Activated naive CD8-positive, alpha-beta T cell (primary cell): ENCODE data around the gene KCNJ12.
"Not testable (repeated sequence)": the region's sequence is repeated elsewhere in the genome, so short reads cannot be mapped to it uniquely, and the experiment has no call there.

Experiments
- H3K27ac Mint-ChIP-seq: one replicate; pipeline ENCODE4 v1.8.0; 2021; ENCODE audit warnings: mixed read lengths
- H3K27me3 Mint-ChIP-seq: one replicate; pipeline ENCODE4 v1.8.0; 2021; ENCODE audit warnings: mixed read lengths
- H3K36me3 Mint-ChIP-seq: one replicate; pipeline ENCODE4 v1.8.0; 2021; ENCODE audit warnings: mixed read lengths
- H3K4me1 Mint-ChIP-seq: one replicate; pipeline ENCODE4 v1.8.0; 2021; ENCODE audit warnings: low read depth, mixed read lengths
- H3K4me3 Mint-ChIP-seq: one replicate; pipeline ENCODE4 v1.8.0; 2021; ENCODE audit warnings: mild to moderate bottlenecking, mixed read lengths
- H3K9me3 Mint-ChIP-seq: one replicate; pipeline ENCODE4 v1.8.0; 2021; ENCODE audit warnings: low read depth, mixed read lengths

The KCNJ12 gene

GRCh38 chr17:21385281-21385845 lies 9.2 kb downstream of the KCNJ12 start:
- Mint-ChIP-seq H3K9me3 (no peaks in the 10 kb centered on the region), H3K27ac (no peak overlapping the region), H3K36me3 (no peaks in the 10 kb centered on the region), H3K4me3 (no peak overlapping the region), H3K4me1 (no peaks in the 10 kb centered on the region), H3K27me3 (no peaks in the 10 kb centered on the region)

DNA sequence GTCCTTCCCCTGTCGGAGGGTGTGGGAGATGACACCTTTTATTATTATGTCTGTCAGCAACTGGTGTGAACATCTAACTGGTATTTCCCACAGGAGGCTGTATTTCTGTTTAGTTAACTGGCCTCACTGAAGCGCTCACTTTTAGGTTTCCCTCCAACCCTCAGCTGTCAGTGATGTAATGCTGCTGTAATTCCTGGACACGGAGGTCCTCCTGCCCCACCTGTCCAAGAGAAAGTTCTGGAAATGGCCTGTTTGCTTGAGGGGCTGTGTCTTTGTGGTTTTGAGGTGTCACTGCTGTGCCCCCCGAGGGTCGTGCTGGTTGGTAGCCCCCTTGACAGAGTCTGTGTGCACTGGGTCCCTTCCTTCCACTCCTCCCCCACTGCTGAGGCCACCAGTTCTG lies 11.5 kb downstream of the KCNJ12 start:
- Mint-ChIP-seq H3K9me3 (no peaks in the 10 kb centered on the region), H3K4me3 (no peak overlapping the region), H3K36me3 (no peaks in the 10 kb centered on the region), H3K27me3 (no peaks in the 10 kb centered on the region), H3K4me1 (no peaks in the 10 kb centered on the region), H3K27ac (no peak overlapping the region)

DNA sequence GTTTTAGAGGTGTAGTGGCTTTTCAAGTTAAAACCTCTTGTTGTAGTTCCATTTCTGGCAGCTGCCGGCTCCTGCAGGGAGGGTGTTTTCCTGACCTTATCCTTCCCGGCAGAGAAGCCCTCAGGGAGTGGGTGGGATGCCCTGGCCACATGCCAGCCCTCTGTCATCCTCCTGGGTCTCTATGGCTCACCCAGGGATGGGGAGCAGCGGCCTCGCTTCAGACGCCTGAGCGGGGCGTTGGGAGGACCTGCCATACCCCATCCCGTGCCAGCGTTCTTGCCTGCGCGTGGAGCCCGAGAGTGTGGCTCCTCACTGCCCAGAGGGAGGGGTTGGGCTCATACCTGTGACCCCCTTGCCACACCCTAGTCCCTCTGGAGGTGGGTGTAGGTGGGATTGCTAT lies 11.9 kb downstream of the KCNJ12 start:
- Mint-ChIP-seq H3K4me3 (no peak overlapping the region), H3K36me3 (no peaks in the 10 kb centered on the region), H3K4me1 (no peaks in the 10 kb centered on the region), H3K27ac (no peak overlapping the region), H3K27me3 (no peaks in the 10 kb centered on the region), H3K9me3 (no peaks in the 10 kb centered on the region)

- H3K4me3 Mint-ChIP-seq: no peak overlapping the region
- no peaks in the 10 kb centered on the region for H3K36me3 Mint-ChIP-seq
- H3K4me1 Mint-ChIP-seq: no peaks in the 10 kb centered on the region
- no peaks in the 10 kb centered on the region for H3K9me3 Mint-ChIP-seq
- no peaks in the 10 kb centered on the region for H3K27me3 Mint-ChIP-seq
- H3K27ac Mint-ChIP-seq: no peak overlapping the region
These were observed 12.8 kb downstream of the KCNJ12 start for GRCh38 chr17:21388944-21389343.

GRCh38 chr17:21389394-21389793 lies 13.2 kb downstream of the KCNJ12 start:
- Mint-ChIP-seq H3K36me3 (no peaks in the 10 kb centered on the region), H3K9me3 (no peaks in the 10 kb centered on the region), H3K27ac (no peak overlapping the region), H3K27me3 (no peaks in the 10 kb centered on the region), H3K4me3 (no peak overlapping the region), H3K4me1 (no peaks in the 10 kb centered on the region)

DNA sequence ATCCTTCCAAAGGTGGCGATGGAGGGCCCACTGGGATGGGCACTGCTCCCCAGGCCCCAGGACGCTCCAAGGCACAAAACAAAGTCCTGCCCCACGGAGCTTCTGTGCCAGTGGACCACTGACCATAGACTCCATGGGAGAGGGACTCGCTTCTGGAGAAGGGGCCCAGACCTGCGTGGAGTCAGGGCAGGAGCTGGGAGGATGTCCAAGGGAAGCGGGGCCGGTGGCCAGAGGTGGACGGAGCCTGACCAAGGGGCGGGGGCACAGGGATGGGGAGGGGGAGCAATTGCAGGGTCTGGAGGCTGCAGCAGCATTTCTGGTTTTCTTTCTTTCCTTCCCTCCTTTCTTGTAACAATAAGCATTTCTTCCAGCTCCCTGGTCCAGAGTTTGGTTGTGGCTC lies 14.1 kb downstream of the KCNJ12 start:
- no peaks in the 10 kb centered on the region for H3K9me3 Mint-ChIP-seq
- no peaks in the 10 kb centered on the region for H3K27me3 Mint-ChIP-seq
- H3K4me3 Mint-ChIP-seq: no peak overlapping the region
- H3K36me3 Mint-ChIP-seq: no peaks in the 10 kb centered on the region
- H3K27ac Mint-ChIP-seq: no peak overlapping the region
- no peaks in the 10 kb centered on the region for H3K4me1 Mint-ChIP-seq

GRCh38 chr17:21392266-21392665 lies 16.1 kb downstream of the KCNJ12 start:
- H3K36me3 Mint-ChIP-seq: no peaks in the 10 kb centered on the region
- no peaks in the 10 kb centered on the region for H3K4me1 Mint-ChIP-seq
- H3K27me3 Mint-ChIP-seq: no peaks in the 10 kb centered on the region
- no peak overlapping the region for H3K27ac Mint-ChIP-seq
- H3K4me3 Mint-ChIP-seq: no peak overlapping the region
- no peaks in the 10 kb centered on the region for H3K9me3 Mint-ChIP-seq

GRCh38 chr17:21394265-21394664 lies 18.1 kb downstream of the KCNJ12 start:
- no peaks in the 10 kb centered on the region for H3K9me3 Mint-ChIP-seq
- no peak overlapping the region for H3K4me3 Mint-ChIP-seq
- H3K36me3 Mint-ChIP-seq: no peaks in the 10 kb centered on the region
- H3K27me3 Mint-ChIP-seq: no peaks in the 10 kb centered on the region
- H3K27ac Mint-ChIP-seq: no peak overlapping the region
- no peaks in the 10 kb centered on the region for H3K4me1 Mint-ChIP-seq

DNA sequence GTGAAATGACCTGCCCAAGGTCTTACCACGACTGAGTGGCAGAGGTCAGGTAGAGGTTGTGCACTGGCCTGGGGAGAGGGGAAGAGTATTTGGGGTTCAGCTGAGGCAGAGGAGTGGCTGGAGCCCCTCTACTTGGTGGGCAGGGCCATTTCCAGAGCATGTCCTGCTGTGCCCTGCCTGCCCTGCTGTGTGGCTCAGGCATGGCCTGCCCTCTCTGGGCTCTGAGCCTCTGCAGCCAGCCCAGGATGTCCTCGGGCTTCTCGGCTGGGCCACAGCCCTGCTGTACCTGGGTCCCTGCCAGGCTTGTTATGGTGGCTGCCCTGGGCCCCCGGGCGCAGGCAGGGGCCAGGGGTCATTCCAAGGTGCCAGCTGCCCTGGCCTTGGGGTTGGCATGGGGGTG lies 19.6 kb downstream of the KCNJ12 start:
- Mint-ChIP-seq H3K36me3 (no peaks in the 10 kb centered on the region), H3K27ac (no peak overlapping the region), H3K27me3 (no peaks in the 10 kb centered on the region), H3K9me3 (no peaks in the 10 kb centered on the region), H3K4me3 (no peak overlapping the region), H3K4me1 (no peaks in the 10 kb centered on the region)

- Mint-ChIP-seq H3K4me3 (no peak overlapping the region), H3K27ac (no peak overlapping the region), H3K9me3 (no peaks in the 10 kb centered on the region), H3K4me1 (no peaks in the 10 kb centered on the region), H3K36me3 (no peaks in the 10 kb centered on the region), H3K27me3 (no peaks in the 10 kb centered on the region)
These were observed 20.1 kb downstream of the KCNJ12 start for GRCh38 chr17:21396237-21396636.

- Mint-ChIP-seq H3K27ac (no peak overlapping the region), H3K4me3 (no peak overlapping the region), H3K9me3 (no peaks in the 10 kb centered on the region), H3K4me1 (no peaks in the 10 kb centered on the region), H3K27me3 (no peaks in the 10 kb centered on the region), H3K36me3 (no peaks in the 10 kb centered on the region)
These were observed 21.4 kb downstream of the KCNJ12 start for GRCh38 chr17:21397341-21398190.

DNA sequence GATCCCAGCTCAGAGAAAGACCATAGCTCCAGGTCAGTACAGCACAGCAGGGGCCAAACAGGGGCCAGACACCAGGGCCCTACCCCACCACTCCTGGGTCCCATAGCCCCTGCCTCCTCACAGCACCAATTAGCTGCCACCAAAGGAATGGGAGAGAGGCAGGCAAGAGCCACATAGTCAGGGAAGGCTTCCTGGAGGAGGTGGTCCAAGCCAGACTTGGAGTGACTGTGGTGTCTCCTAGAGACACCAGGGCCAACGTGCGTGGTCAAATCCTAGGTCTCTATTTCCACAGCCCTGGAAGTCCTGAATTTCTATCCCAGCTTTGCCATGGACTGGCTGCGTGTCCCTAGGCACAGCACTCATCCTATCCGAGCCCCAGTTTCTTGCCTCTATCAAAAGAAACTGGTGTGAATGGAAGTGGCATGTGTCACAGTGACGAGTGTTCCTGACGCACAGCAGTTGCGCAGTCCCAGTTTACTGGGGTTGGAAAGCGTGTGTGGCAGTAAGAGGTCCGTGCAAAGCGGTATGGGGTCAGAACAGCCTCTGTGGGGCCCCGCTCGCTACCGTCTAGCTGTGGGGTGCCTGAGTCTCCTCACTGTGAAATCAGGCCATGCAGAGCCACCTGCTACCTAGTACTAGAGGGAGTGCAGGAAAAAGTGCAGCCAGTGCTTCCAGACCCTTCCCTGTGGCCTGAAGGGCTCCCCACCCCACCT lies 23.5 kb downstream of the KCNJ12 start:
- no peak overlapping the region for H3K27ac Mint-ChIP-seq
- H3K9me3 Mint-ChIP-seq: no peaks in the 10 kb centered on the region
- H3K4me1 Mint-ChIP-seq: no peaks in the 10 kb centered on the region
- no peaks in the 10 kb centered on the region for H3K27me3 Mint-ChIP-seq
- H3K4me3 Mint-ChIP-seq: no peak overlapping the region
- no peaks in the 10 kb centered on the region for H3K36me3 Mint-ChIP-seq

- not testable (repeated sequence) for H3K4me1 Mint-ChIP-seq, H3K36me3 Mint-ChIP-seq, H3K4me3 Mint-ChIP-seq, H3K27me3 Mint-ChIP-seq, H3K9me3 Mint-ChIP-seq, H3K27ac Mint-ChIP-seq
These were observed 24.0 kb downstream of the KCNJ12 start for GRCh38 chr17:21400187-21400569.

DNA sequence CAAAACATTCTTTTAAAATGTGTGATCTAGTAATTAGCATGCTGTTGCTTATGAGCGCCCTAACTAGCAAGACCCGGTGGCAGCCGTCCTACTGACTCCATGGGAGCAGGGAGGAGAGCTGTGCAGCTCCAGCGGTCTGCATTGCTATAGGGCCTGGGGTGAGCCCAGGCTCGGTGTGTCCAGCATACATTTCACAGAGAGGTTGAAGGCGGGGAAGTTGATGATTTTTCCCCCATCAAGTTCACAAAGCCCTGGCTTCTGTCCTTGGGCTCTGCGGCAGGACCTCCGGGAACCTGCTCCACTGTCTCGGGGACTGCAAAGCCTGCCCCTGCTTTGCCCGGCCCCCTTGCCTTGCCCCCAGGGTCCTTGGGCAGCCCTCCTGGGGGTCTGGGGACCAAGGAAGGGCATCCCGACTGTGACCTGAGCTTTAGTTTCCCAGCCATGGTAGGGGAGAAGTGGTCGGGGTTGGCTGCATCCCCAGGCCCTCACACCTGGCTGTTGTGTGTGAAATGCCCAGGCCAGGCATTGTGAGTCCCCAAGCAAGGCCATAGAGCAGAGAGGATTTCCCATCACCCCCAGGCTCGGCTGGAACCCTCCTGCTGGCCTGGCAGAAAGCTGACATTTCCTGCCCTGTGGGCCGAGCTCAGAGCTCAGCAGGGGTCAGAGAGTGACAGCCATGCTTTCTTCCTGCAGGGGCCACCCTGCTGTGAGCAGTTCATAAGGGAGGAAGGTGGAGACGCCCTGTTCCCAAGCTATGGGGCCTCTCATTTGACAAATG lies 24.8 kb downstream of the KCNJ12 start:
- Mint-ChIP-seq H3K4me1 (no peaks in the 10 kb centered on the region), H3K27me3 (no peaks in the 10 kb centered on the region), H3K9me3 (no peaks in the 10 kb centered on the region), H3K36me3 (no peaks in the 10 kb centered on the region), H3K4me3 (no peak overlapping the region), H3K27ac (no peak overlapping the region)

DNA sequence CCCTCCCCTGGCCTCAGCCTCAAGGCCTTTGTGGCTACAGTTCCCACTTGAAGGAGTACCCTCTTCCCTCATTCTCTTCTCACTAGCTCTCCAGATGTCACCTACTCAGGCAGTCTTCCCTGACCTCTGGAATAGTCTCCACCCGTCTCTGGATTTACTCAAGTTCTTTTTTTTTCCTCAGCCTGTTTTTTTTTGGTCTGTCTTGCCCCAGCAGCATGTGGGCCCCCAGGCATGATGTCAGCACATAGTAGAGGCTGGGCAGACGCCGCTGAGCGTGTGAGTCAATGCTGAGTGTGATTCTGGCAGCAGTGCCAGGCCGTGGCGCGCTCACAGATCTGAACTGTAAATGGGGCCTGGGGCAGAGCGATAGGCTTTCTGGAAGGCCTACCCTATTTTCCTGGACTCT lies 26.0 kb downstream of the KCNJ12 start:
- H3K36me3 Mint-ChIP-seq, H3K4me3 Mint-ChIP-seq, H3K4me1 Mint-ChIP-seq, H3K27ac Mint-ChIP-seq, H3K9me3 Mint-ChIP-seq, H3K27me3 Mint-ChIP-seq: not testable (repeated sequence)
